ENCODE results near the gene TRPV5.

Gene TRPV5

GRCh38 chr7:142915315-142915714, 18.2 kb downstream of the TRPV5 start:
- DNase-seq (ENCODE audit: low read depth) = no peak
- TF ChIP-seq CTCF (IDR thresholded peaks at IDR 0.05; ENCODE audit: low read depth, low read length) (no peak), MYC (IDR thresholded peaks at IDR 0.05; ENCODE audit: low read depth, low read length) (no peak), MAX (IDR thresholded peaks at IDR 0.05; ENCODE audit: low read depth, low read length) (no peak), POLR2A (IDR thresholded peaks at IDR 0.05; ENCODE audit: extremely low read depth, insufficient read length) (no peak)
- H3K4me3 ChIP-seq (ENCODE audit: low read depth, low read length) = no peak overlapping the region

GRCh38 chr7:142914121-142914520, 19.4 kb downstream of the TRPV5 start:
- no peak overlapping the region for H3K4me3 ChIP-seq (ENCODE audit: low read depth, low read length)
- TF ChIP-seq POLR2A (IDR thresholded peaks at IDR 0.05; ENCODE audit: extremely low read depth, insufficient read length) = no peak
- TF ChIP-seq MAX (IDR thresholded peaks at IDR 0.05; ENCODE audit: low read depth, low read length) = no peak
- TF ChIP-seq CTCF (IDR thresholded peaks at IDR 0.05; ENCODE audit: low read depth, low read length) = no peak
- TF ChIP-seq MYC (IDR thresholded peaks at IDR 0.05; ENCODE audit: low read depth, low read length) = no peak
- DNase-seq (ENCODE audit: low read depth) = no peak

GRCh38 chr7:142913566-142913965, 20.0 kb downstream of the TRPV5 start:
- no peak for DNase-seq (ENCODE audit: low read depth)
- TF ChIP-seq MAX (IDR thresholded peaks at IDR 0.05; ENCODE audit: low read depth, low read length) (no peak), MYC (IDR thresholded peaks at IDR 0.05; ENCODE audit: low read depth, low read length) (no peak), POLR2A (IDR thresholded peaks at IDR 0.05; ENCODE audit: extremely low read depth, insufficient read length) (no peak), CTCF (IDR thresholded peaks at IDR 0.05; ENCODE audit: low read depth, low read length) (no peak)
- H3K4me3 ChIP-seq (ENCODE audit: low read depth, low read length) = no peak overlapping the region

- H3K4me3 ChIP-seq (ENCODE audit: low read depth, low read length) = no peak overlapping the region
- no peak for DNase-seq (ENCODE audit: low read depth)
- TF ChIP-seq MYC (IDR thresholded peaks at IDR 0.05; ENCODE audit: low read depth, low read length) (no peak), MAX (IDR thresholded peaks at IDR 0.05; ENCODE audit: low read depth, low read length) (no peak), POLR2A (IDR thresholded peaks at IDR 0.05; ENCODE audit: extremely low read depth, insufficient read length) (no peak), CTCF (IDR thresholded peaks at IDR 0.05; ENCODE audit: low read depth, low read length) (no peak)
Observed at GRCh38 chr7:142913051-142913450, 20.5 kb downstream of the TRPV5 start.

GRCh38 chr7:142910481-142910880, 23.1 kb downstream of the TRPV5 start:
- DNase-seq (ENCODE audit: low read depth) = no peak

More at GRCh38 chr7:142910481-142910880, 23.1 kb downstream of the TRPV5 start:
- no peak overlapping the region for H3K4me3 ChIP-seq (ENCODE audit: low read depth, low read length)
- no peak for TF ChIP-seq MAX (IDR thresholded peaks at IDR 0.05; ENCODE audit: low read depth, low read length)
- no peak for TF ChIP-seq POLR2A (IDR thresholded peaks at IDR 0.05; ENCODE audit: extremely low read depth, insufficient read length)
- no peak for TF ChIP-seq MYC (IDR thresholded peaks at IDR 0.05; ENCODE audit: low read depth, low read length)
- no peak for TF ChIP-seq CTCF (IDR thresholded peaks at IDR 0.05; ENCODE audit: low read depth, low read length)

Measured in NB4 (cell line).